Esophagus squamous epithelium (tissue), 4 donors: Measurements from ENCODE around the gene MCTP2.

Experiments used
- CTCF ChIP-seq, 6 experiments: fragments of 450-650 bp in 4 of 6; fragments of 200-600 bp in 2 of 6; sonication (generic) in 2 of 6; IDR thresholded peaks; one replicate each; pipeline ENCODE4 v1.5.1; 2016 to 2019; ENCODE audit warnings: antibody characterized with exemption in 6 of 6, mild to moderate bottlenecking in 4 of 6, moderate library complexity in 4 of 6
- POLR2A ChIP-seq, 4 donors: fragments of 450-650 bp; IDR thresholded peaks; one replicate each; pipeline ENCODE4 v1.6.1; 2017; ENCODE audit warnings: antibody characterized with exemption in 4 of 4, mild to moderate bottlenecking in 4 of 4, moderate library complexity in 3 of 4

- TF ChIP-seq CTCF (IDR thresholded peaks at IDR 0.05) (no peak), POLR2A (IDR thresholded peaks at IDR 0.05) (no peak)
These were observed 154.1 kb downstream of the MCTP2 start for GRCh38 chr15:94385441-94385840.
